ENCODE results near the gene MYO7B.

The MYO7B gene

GRCh38 chr2:127626917-127627739 lies 91.6 kb downstream of the MYO7B start:
- Histone ChIP-seq H3K27me3 (replicated peaks; ENCODE audit: insufficient read depth, low read length) (peaks cover 53% of the 10 kb centered on the region), H3F3A (ENCODE audit: insufficient read depth, low read length) (no peaks in the 10 kb centered on the region), H3K36me3 (replicated peaks; ENCODE audit: insufficient read depth, low read length) (no peaks in the 10 kb centered on the region), H3K4me1 (ENCODE audit: low read length) (no peaks in the 10 kb centered on the region), H3K9ac (ENCODE audit: low read length) (no peak overlapping the region), H3K4me3 (ENCODE audit: low read length) (no peak overlapping the region), H3K9me2 (replicated peaks; ENCODE audit: insufficient read depth, low read length) (no peaks in the 10 kb centered on the region), H3K4me2 (ENCODE audit: low read depth, low read length) (no peak overlapping the region), H3K27ac (ENCODE audit: low read length) (no peak overlapping the region), H2AFZ (ENCODE audit: low read length) (no peak overlapping the region), H3K9me3 (replicated peaks; ENCODE audit: insufficient read depth, low read length) (no peaks in the 10 kb centered on the region), H3K79me2 (ENCODE audit: low read length) (no peaks in the 10 kb centered on the region), H4K20me1 (ENCODE audit: insufficient read depth, low read length) (no peaks in the 10 kb centered on the region)
- TF ChIP-seq EZH2 (optimal IDR thresholded peaks at IDR 0.05; ENCODE audit: low read depth, low read length) (no peak), EZH2phosphoT487 (IDR thresholded peaks at IDR 0.05; ENCODE audit: low read length) (no peak), CTCF (IDR thresholded peaks at IDR 0.05; ENCODE audit: low read length) (no peak)
- DNase-seq, result no peak

GRCh38 chr2:127627740-127628571 lies 92.5 kb downstream of the MYO7B start:
- H3K4me1 ChIP-seq (ENCODE audit: low read length), result no peaks in the 10 kb centered on the region
- no peak overlapping the region for H3K9ac ChIP-seq (ENCODE audit: low read length)
- no peaks in the 10 kb centered on the region for H4K20me1 ChIP-seq (ENCODE audit: insufficient read depth, low read length)

More at GRCh38 chr2:127627740-127628571, 92.5 kb downstream of the MYO7B start:
- no peak overlapping the region for H3K4me2 ChIP-seq (ENCODE audit: low read depth, low read length)
- peaks cover 61% of the 10 kb centered on the region for H3K27me3 ChIP-seq (replicated peaks; ENCODE audit: insufficient read depth, low read length)
- no peaks in the 10 kb centered on the region for H3K9me2 ChIP-seq (replicated peaks; ENCODE audit: insufficient read depth, low read length)
- no peak for DNase-seq
- H3F3A ChIP-seq (ENCODE audit: insufficient read depth, low read length), result no peaks in the 10 kb centered on the region
- H3K4me3 ChIP-seq (ENCODE audit: low read length), result no peak overlapping the region
- H3K36me3 ChIP-seq (replicated peaks; ENCODE audit: insufficient read depth, low read length), result no peaks in the 10 kb centered on the region
- TF ChIP-seq CTCF (IDR thresholded peaks at IDR 0.05; ENCODE audit: low read length) (no peak), EZH2 (optimal IDR thresholded peaks at IDR 0.05; ENCODE audit: low read depth, low read length) (no peak), EZH2phosphoT487 (IDR thresholded peaks at IDR 0.05; ENCODE audit: low read length) (no peak)
- H3K27ac ChIP-seq (ENCODE audit: low read length), result no peak overlapping the region
- no peaks in the 10 kb centered on the region for H3K79me2 ChIP-seq (ENCODE audit: low read length)
- no peaks in the 10 kb centered on the region for H3K9me3 ChIP-seq (replicated peaks; ENCODE audit: insufficient read depth, low read length)
- no peak overlapping the region for H2AFZ ChIP-seq (ENCODE audit: low read length)
